ENCODE data around the gene RLIM. TPM values are rescaled to one million over a fixed set of nuclear protein-coding genes. Genes with fewer than 3 reads are reported as not detected.
"Not testable (repeated sequence)": the region's sequence is repeated elsewhere in the genome, so short reads cannot be mapped to it uniquely, and the experiment has no call there.

The RLIM gene
- polyA plus RNA-seq (ENCODE audit: insufficient read length in 4 of 4): 10 to 100 TPM; 26.9 to 35.9 (median 35.2) TPM

- DNase-seq (ENCODE audit: low read depth in 4 of 4, low spot score in 3 of 4): peak; percentile 73 to 88 (median 84)
Observed at GRCh38 chrX:74614093-74614909, at the start of gene RLIM. TSS of gene RLIM (minus strand) at chrX:74614624. CDS start at chrX:74595977, 18,647 bp downstream.

GRCh38 chrX:74656079-74656745 is 41.8 kb upstream of the RLIM start:
- DNase-seq (ENCODE audit: low read depth in 4 of 4, low spot score in 3 of 4): no peak

GRCh38 chrX:74654953-74655352 is 40.5 kb upstream of the RLIM start:
- not testable (repeated sequence) for DNase-seq (ENCODE audit: low read depth in 4 of 4, low spot score in 3 of 4)

- no peak for DNase-seq (ENCODE audit: low read depth in 4 of 4, low spot score in 3 of 4)
Observed at GRCh38 chrX:74636749-74637314, 22.4 kb upstream of the RLIM start.

- peak in 3 of 4 donors; percentile 5 to 17 (median 7) for DNase-seq (ENCODE audit: low read depth in 4 of 4, low spot score in 3 of 4)
Observed at GRCh38 chrX:74613370-74614092, 893 bp downstream of the RLIM start.

GRCh38 chrX:74606799-74607198 is 7.6 kb downstream of the RLIM start:
- no peak for DNase-seq (ENCODE audit: low read depth in 4 of 4, low spot score in 3 of 4)

GRCh38 chrX:74606342-74606741 is 8.1 kb downstream of the RLIM start:
- no peak for DNase-seq (ENCODE audit: low read depth in 4 of 4, low spot score in 3 of 4)

- no peak for DNase-seq (ENCODE audit: low read depth in 4 of 4, low spot score in 3 of 4)
Observed at GRCh38 chrX:74603040-74603439, 11.4 kb downstream of the RLIM start.

GRCh38 chrX:74602142-74602541 is 12.3 kb downstream of the RLIM start:
- no peak for DNase-seq (ENCODE audit: low read depth in 4 of 4, low spot score in 3 of 4)

- no peak for DNase-seq (ENCODE audit: low read depth in 4 of 4, low spot score in 3 of 4)
Observed at GRCh38 chrX:74593593-74593992, 20.8 kb downstream of the RLIM start.

- DNase-seq (ENCODE audit: low read depth in 4 of 4, low spot score in 3 of 4): no peak
Observed at GRCh38 chrX:74585766-74586165, 28.7 kb downstream of the RLIM start.

- no peak for DNase-seq (ENCODE audit: low read depth in 4 of 4, low spot score in 3 of 4)
Observed at GRCh38 chrX:74579597-74580198, 34.7 kb downstream of the RLIM start.

GRCh38 chrX:74578137-74578536 is 36.3 kb downstream of the RLIM start:
- DNase-seq (ENCODE audit: low read depth in 4 of 4, low spot score in 3 of 4): no peak

- DNase-seq (ENCODE audit: low read depth in 4 of 4, low spot score in 3 of 4): no peak
Observed at GRCh38 chrX:74557378-74557777, 57.0 kb downstream of the RLIM start.

- no peak for DNase-seq (ENCODE audit: low read depth in 4 of 4, low spot score in 3 of 4)
Observed at GRCh38 chrX:74551934-74552333, 62.5 kb downstream of the RLIM start.

- peak; percentile 28 to 55 (median 44) for DNase-seq (ENCODE audit: low read depth in 4 of 4, low spot score in 3 of 4)
Observed at GRCh38 chrX:74550295-74550802, 64.1 kb downstream of the RLIM start.

- DNase-seq (ENCODE audit: low read depth in 4 of 4, low spot score in 3 of 4): no peak
Observed at GRCh38 chrX:74546984-74547383, 67.4 kb downstream of the RLIM start.

- no peak for DNase-seq (ENCODE audit: low read depth in 4 of 4, low spot score in 3 of 4)
Observed at GRCh38 chrX:74545880-74546523, 68.4 kb downstream of the RLIM start.

- no peak for DNase-seq (ENCODE audit: low read depth in 4 of 4, low spot score in 3 of 4)
Observed at GRCh38 chrX:74540635-74541249, 73.7 kb downstream of the RLIM start.

Data from right renal pelvis (tissue), 4 donors.